ENCODE data around the gene CEL. TPM values are rescaled to one million over a fixed set of nuclear protein-coding genes. Genes with fewer than 3 reads are reported as not detected.
A peak's percentile ranks its signal among the peaks of the same experiment; 100 is the strongest.
"Not testable (repeated sequence)": the region's sequence is repeated elsewhere in the genome, so short reads cannot be mapped to it uniquely, and the experiment has no call there.

The CEL gene
- total RNA-seq, 1 experiment from 2014 or later, result 0.92 TPM

GRCh38 chr9:133076691-133077090 is 14.9 kb downstream of the CEL start:
- no peak for DNase-seq (ENCODE audit: low spot score)
- in situ Hi-C loops (cut with HindIII; ENCODE audit: low sequenced_read_pairs), result no loop called here

GRCh38 chr9:133078486-133078885 is 16.7 kb downstream of the CEL start:
- no peak for DNase-seq (ENCODE audit: low spot score)
- in situ Hi-C loops (cut with HindIII; ENCODE audit: low sequenced_read_pairs), result no loop called here

GRCh38 chr9:133080161-133080560 is 18.4 kb downstream of the CEL start:
- DNase-seq (ENCODE audit: low spot score), result no peak
- in situ Hi-C loops (cut with HindIII; ENCODE audit: low sequenced_read_pairs), result no loop called here

- DNase-seq (ENCODE audit: low spot score); in situ Hi-C loops (cut with HindIII; ENCODE audit: low sequenced_read_pairs): not testable (repeated sequence)
Observed at GRCh38 chr9:133080786-133081779, 19.3 kb downstream of the CEL start.

- in situ Hi-C loops (cut with HindIII; ENCODE audit: low sequenced_read_pairs); DNase-seq (ENCODE audit: low spot score): not testable (repeated sequence)
Observed at GRCh38 chr9:133081957-133082644, 20.3 kb downstream of the CEL start.

- DNase-seq (ENCODE audit: low spot score); in situ Hi-C loops (cut with HindIII; ENCODE audit: low sequenced_read_pairs): not testable (repeated sequence)
Observed at GRCh38 chr9:133083688-133084087, 21.9 kb downstream of the CEL start.

- in situ Hi-C loops (cut with HindIII; ENCODE audit: low sequenced_read_pairs); DNase-seq (ENCODE audit: low spot score): not testable (repeated sequence)
Observed at GRCh38 chr9:133086212-133086860, 24.6 kb downstream of the CEL start.

GRCh38 chr9:133086894-133087293 is 25.1 kb downstream of the CEL start:
- DNase-seq (ENCODE audit: low spot score), result no peak
- in situ Hi-C loops (cut with HindIII; ENCODE audit: low sequenced_read_pairs), result no loop called here

GRCh38 chr9:133087429-133088145 is 25.8 kb downstream of the CEL start:
- in situ Hi-C loops (cut with HindIII; ENCODE audit: low sequenced_read_pairs), result no loop called here
- no peak for DNase-seq (ENCODE audit: low spot score)

- in situ Hi-C loops (cut with HindIII; ENCODE audit: low sequenced_read_pairs), result no loop called here
- DNase-seq (ENCODE audit: low spot score), result no peak
Observed at GRCh38 chr9:133088146-133088750, 26.5 kb downstream of the CEL start.

- DNase-seq (ENCODE audit: low spot score), result no peak
- in situ Hi-C loops (cut with HindIII; ENCODE audit: low sequenced_read_pairs), result no loop called here
Observed at GRCh38 chr9:133088756-133089155, 27.0 kb downstream of the CEL start.

- DNase-seq (ENCODE audit: low spot score), result peak; percentile 96
- in situ Hi-C loops (cut with HindIII; ENCODE audit: low sequenced_read_pairs), result no loop called here
Observed at GRCh38 chr9:133089271-133089671, 27.5 kb downstream of the CEL start.

GRCh38 chr9:133090187-133090586 is 28.4 kb downstream of the CEL start:
- no peak for DNase-seq (ENCODE audit: low spot score)
- in situ Hi-C loops (cut with HindIII; ENCODE audit: low sequenced_read_pairs), result no loop called here

GRCh38 chr9:133090752-133091385 is 29.1 kb downstream of the CEL start:
- no peak for DNase-seq (ENCODE audit: low spot score)
- in situ Hi-C loops (cut with HindIII; ENCODE audit: low sequenced_read_pairs), result no loop called here

GRCh38 chr9:133094351-133094750 is 32.6 kb downstream of the CEL start:
- DNase-seq (ENCODE audit: low spot score); in situ Hi-C loops (cut with HindIII; ENCODE audit: low sequenced_read_pairs): not testable (repeated sequence)

- no peak for DNase-seq (ENCODE audit: low spot score)
- in situ Hi-C loops (cut with HindIII; ENCODE audit: low sequenced_read_pairs), result no loop called here
Observed at GRCh38 chr9:133094842-133095393, 33.1 kb downstream of the CEL start.

- DNase-seq (ENCODE audit: low spot score), result no peak
- in situ Hi-C loops (cut with HindIII; ENCODE audit: low sequenced_read_pairs), result no loop called here
Observed at GRCh38 chr9:133098104-133098754, 36.4 kb downstream of the CEL start.
